Naive thymus-derived CD8-positive, alpha-beta T cell (primary cell): Measurements from ENCODE around the gene CD83. TPM values are rescaled to one million over a fixed set of nuclear protein-coding genes. Genes with fewer than 3 reads are reported as not detected.

Experiments used
- polyA plus RNA-seq, 3 donors: library from polyadenylated mRNA; unstranded; fragments of 300-500 nt; fragmentation: Illumina TruSeq; gene quantifications; one replicate each; pipeline ENCODE4 v1.2.3, GENCODE V29; 2021
- total RNA-seq, 8 experiments: library from RNA in 2 of 8; stranded (reverse) in 2 of 8; gene quantifications; one replicate each; pipeline ENCODE4 v1.2.3 and lab custom pipeline; 2021 to 2026

CD83 gene
- total and polyA plus RNA-seq, 5 experiments from 2014 or later: 1.6 to 10.4 (median 2.9) TPM

Other genes starting within 250 kb of the CD83 start
- gene RNF182, start 192.8 kb upstream of the CD83 start, total RNA-seq: not detected
- not detected for gene RNF182, start 192.8 kb upstream of the CD83 start, polyA plus RNA-seq